ENCODE measurements around the gene PAX5.

Gene PAX5

GRCh38 chr9:36942891-36943290, 91.2 kb downstream of the PAX5 start:
- TF ChIP-seq POLR2AphosphoS5 (IDR thresholded peaks at IDR 0.05; ENCODE audit: low read depth, low read length) = no peak
- no peak for TF ChIP-seq TAF1 (IDR thresholded peaks at IDR 0.05; ENCODE audit: borderline replicate concordance, insufficient read depth, low read length)
- no peak for TF ChIP-seq FOXP2 (optimal IDR thresholded peaks at IDR 0.05; ENCODE audit: borderline replicate concordance, extremely low read depth, extremely low read length, insufficient read depth)
- no peak for TF ChIP-seq REST (IDR thresholded peaks at IDR 0.05; ENCODE audit: insufficient read depth in 1 of 2, low read depth in 2 of 2, low read length in 2 of 2)
- no peak for TF ChIP-seq SIN3A (IDR thresholded peaks at IDR 0.05; ENCODE audit: borderline replicate concordance, insufficient read depth, low read length)

GRCh38 chr9:36941441-36941840, 92.6 kb downstream of the PAX5 start:
- TF ChIP-seq POLR2AphosphoS5 (IDR thresholded peaks at IDR 0.05; ENCODE audit: low read depth, low read length) = no peak
- TF ChIP-seq FOXP2 (optimal IDR thresholded peaks at IDR 0.05; ENCODE audit: borderline replicate concordance, extremely low read depth, extremely low read length, insufficient read depth) = no peak

- TF ChIP-seq FOXP2 (optimal IDR thresholded peaks at IDR 0.05; ENCODE audit: borderline replicate concordance, extremely low read depth, extremely low read length, insufficient read depth) = no peak
- TF ChIP-seq POLR2AphosphoS5 (IDR thresholded peaks at IDR 0.05; ENCODE audit: low read depth, low read length) = no peak
Observed at GRCh38 chr9:36940881-36941280, 93.2 kb downstream of the PAX5 start.

- TF ChIP-seq TAF1 (IDR thresholded peaks at IDR 0.05; ENCODE audit: borderline replicate concordance, insufficient read depth, low read length) (no peak), FOXP2 (optimal IDR thresholded peaks at IDR 0.05; ENCODE audit: borderline replicate concordance, extremely low read depth, extremely low read length, insufficient read depth) (no peak), SIN3A (IDR thresholded peaks at IDR 0.05; ENCODE audit: borderline replicate concordance, insufficient read depth, low read length) (no peak)
Observed at GRCh38 chr9:36940500-36940853, 93.6 kb downstream of the PAX5 start.

- TF ChIP-seq REST (IDR thresholded peaks at IDR 0.05; ENCODE audit: insufficient read depth in 1 of 2, low read depth in 2 of 2, low read length in 2 of 2) (no peak), FOXP2 (optimal IDR thresholded peaks at IDR 0.05; ENCODE audit: borderline replicate concordance, extremely low read depth, extremely low read length, insufficient read depth) (no peak), SIN3A (IDR thresholded peaks at IDR 0.05; ENCODE audit: borderline replicate concordance, insufficient read depth, low read length) (no peak), POLR2AphosphoS5 (IDR thresholded peaks at IDR 0.05; ENCODE audit: low read depth, low read length) (no peak), TAF1 (IDR thresholded peaks at IDR 0.05; ENCODE audit: borderline replicate concordance, insufficient read depth, low read length) (no peak)
Observed at GRCh38 chr9:36939655-36940499, 94.2 kb downstream of the PAX5 start.

GRCh38 chr9:36939214-36939613, 94.9 kb downstream of the PAX5 start:
- TF ChIP-seq FOXP2 (optimal IDR thresholded peaks at IDR 0.05; ENCODE audit: borderline replicate concordance, extremely low read depth, extremely low read length, insufficient read depth) (no peak), REST (IDR thresholded peaks at IDR 0.05; ENCODE audit: insufficient read depth in 1 of 2, low read depth in 2 of 2, low read length in 2 of 2) (no peak), POLR2AphosphoS5 (IDR thresholded peaks at IDR 0.05; ENCODE audit: low read depth, low read length) (no peak), SIN3A (IDR thresholded peaks at IDR 0.05; ENCODE audit: borderline replicate concordance, insufficient read depth, low read length) (no peak), TAF1 (IDR thresholded peaks at IDR 0.05; ENCODE audit: borderline replicate concordance, insufficient read depth, low read length) (no peak)

Data from PFSK-1 (cell line).